Activated naive CD8-positive, alpha-beta T cell treated with anti-CD3 and anti-CD28 coated beads, Interleukin-2, amount 50 U/mL, for 24 hours (primary cell): ENCODE data around the gene IFIT2.
A peak's percentile ranks its signal among the peaks of the same experiment; 100 is the strongest.

Source experiments
- ATAC-seq: fragments of 150-1000 bp; cut with Tn5 transposase; one replicate; pipeline ENCODE4 v1.10.0; 2021
- DNase-seq: peaks from one replicate; pipeline ENCODE4 v3.0.0; 2021
- H3K27ac Mint-ChIP-seq: one replicate; pipeline ENCODE4 v1.8.0; 2021; ENCODE audit warnings: mild to moderate bottlenecking, mixed read lengths
- H3K27me3 Mint-ChIP-seq: one replicate; pipeline ENCODE4 v1.8.0; 2021; ENCODE audit warnings: mixed read lengths
- H3K36me3 Mint-ChIP-seq: one replicate; pipeline ENCODE4 v1.8.0; 2021; ENCODE audit warnings: low read depth, mixed read lengths
- H3K4me1 Mint-ChIP-seq: one replicate; pipeline ENCODE4 v1.8.0; 2021; ENCODE audit warnings: mixed read lengths
- H3K4me3 Mint-ChIP-seq: one replicate; pipeline ENCODE4 v1.8.0; 2021; ENCODE audit warnings: mild to moderate bottlenecking, moderate library complexity, mixed read lengths
- H3K9me3 Mint-ChIP-seq: one replicate; pipeline ENCODE4 v1.8.0; 2021; ENCODE audit warnings: mixed read lengths

Gene IFIT2

GRCh38 chr10:89332123-89332633 is 30.3 kb downstream of the IFIT2 start:
- DNase-seq (no peak), ATAC-seq (peak; percentile 60)
- H3K4me1 Mint-ChIP-seq, result peaks cover 87% of the 10 kb centered on the region

GRCh38 chr10:89335226-89335625 is 33.4 kb downstream of the IFIT2 start:
- H3K27ac Mint-ChIP-seq, result no peak overlapping the region
- H3K4me3 Mint-ChIP-seq, result no peak overlapping the region
- ATAC-seq, result no peak
- H3K4me1 Mint-ChIP-seq, result peaks cover 65% of the 10 kb centered on the region
- no peak for DNase-seq
- peaks cover 14% of the 10 kb centered on the region for H3K36me3 Mint-ChIP-seq
- peaks cover 14% of the 10 kb centered on the region for H3K27me3 Mint-ChIP-seq
- no peaks in the 10 kb centered on the region for H3K9me3 Mint-ChIP-seq

More at GRCh38 chr10:89332123-89332633, 30.3 kb downstream of the IFIT2 start:
- H3K36me3 Mint-ChIP-seq, result no peaks in the 10 kb centered on the region
- no peaks in the 10 kb centered on the region for H3K9me3 Mint-ChIP-seq
- peak overlapping the region; percentile 62 for H3K4me3 Mint-ChIP-seq
- peaks cover 22% of the 10 kb centered on the region for H3K27me3 Mint-ChIP-seq
- peak overlapping the region; percentile 78 for H3K27ac Mint-ChIP-seq

- H3K4me3 Mint-ChIP-seq, result no peak overlapping the region
- peaks cover 55% of the 10 kb centered on the region for H3K4me1 Mint-ChIP-seq
- ATAC-seq (no peak), DNase-seq (no peak)
- no peaks in the 10 kb centered on the region for H3K9me3 Mint-ChIP-seq
- H3K27me3 Mint-ChIP-seq, result peaks cover 14% of the 10 kb centered on the region
- no peak overlapping the region for H3K27ac Mint-ChIP-seq
- H3K36me3 Mint-ChIP-seq, result peaks cover 18% of the 10 kb centered on the region
These were observed 34.4 kb downstream of the IFIT2 start for GRCh38 chr10:89336241-89336640.

GRCh38 chr10:89337484-89337883 is 35.6 kb downstream of the IFIT2 start:
- Mint-ChIP-seq H3K27ac (no peak overlapping the region), H3K4me3 (no peak overlapping the region), H3K9me3 (no peaks in the 10 kb centered on the region), H3K27me3 (peaks cover 14% of the 10 kb centered on the region), H3K4me1 (peaks cover 43% of the 10 kb centered on the region), H3K36me3 (peaks cover 18% of the 10 kb centered on the region)
- ATAC-seq (peak; percentile 51), DNase-seq (peak; percentile 22)

GRCh38 chr10:89338713-89339112 is 36.9 kb downstream of the IFIT2 start:
- Mint-ChIP-seq H3K27me3 (peaks cover 14% of the 10 kb centered on the region), H3K27ac (no peak overlapping the region)
- ATAC-seq, result no peak

GRCh38 chr10:89339875-89340274 is 38.0 kb downstream of the IFIT2 start:
- no peak for ATAC-seq
- peaks cover 21% of the 10 kb centered on the region for H3K4me1 Mint-ChIP-seq
- H3K27me3 Mint-ChIP-seq, result peaks cover 11% of the 10 kb centered on the region
- H3K9me3 Mint-ChIP-seq, result no peaks in the 10 kb centered on the region
- no peak overlapping the region for H3K4me3 Mint-ChIP-seq
- H3K36me3 Mint-ChIP-seq, result peaks cover 18% of the 10 kb centered on the region
- DNase-seq, result no peak
- no peak overlapping the region for H3K27ac Mint-ChIP-seq

More at GRCh38 chr10:89338713-89339112, 36.9 kb downstream of the IFIT2 start:
- DNase-seq, result no peak
- peaks cover 30% of the 10 kb centered on the region for H3K4me1 Mint-ChIP-seq
- H3K9me3 Mint-ChIP-seq, result no peaks in the 10 kb centered on the region
- H3K36me3 Mint-ChIP-seq, result peaks cover 18% of the 10 kb centered on the region
- no peak overlapping the region for H3K4me3 Mint-ChIP-seq

- Mint-ChIP-seq H3K36me3 (peaks cover 18% of the 10 kb centered on the region), H3K9me3 (no peaks in the 10 kb centered on the region), H3K4me3 (no peak overlapping the region), H3K4me1 (peaks cover 15% of the 10 kb centered on the region), H3K27ac (no peak overlapping the region), H3K27me3 (peaks cover 2% of the 10 kb centered on the region)
- no peak for DNase-seq
- ATAC-seq, result no peak
These were observed 39.8 kb downstream of the IFIT2 start for GRCh38 chr10:89341649-89342048.

GRCh38 chr10:89342206-89342958 is 40.5 kb downstream of the IFIT2 start:
- peaks cover 18% of the 10 kb centered on the region for H3K36me3 Mint-ChIP-seq
- ATAC-seq (no peak), DNase-seq (no peak)
- H3K9me3 Mint-ChIP-seq, result no peaks in the 10 kb centered on the region
- peaks cover 8% of the 10 kb centered on the region for H3K4me1 Mint-ChIP-seq
- peaks cover 2% of the 10 kb centered on the region for H3K27me3 Mint-ChIP-seq
- H3K4me3 Mint-ChIP-seq, result no peak overlapping the region
- no peak overlapping the region for H3K27ac Mint-ChIP-seq

GRCh38 chr10:89343089-89343767 is 41.4 kb downstream of the IFIT2 start:
- Mint-ChIP-seq H3K4me3 (no peak overlapping the region), H3K9me3 (no peaks in the 10 kb centered on the region), H3K27me3 (peaks cover 2% of the 10 kb centered on the region), H3K4me1 (peaks cover 10% of the 10 kb centered on the region), H3K27ac (no peak overlapping the region), H3K36me3 (peaks cover 18% of the 10 kb centered on the region)
- no peak for ATAC-seq
- DNase-seq, result no peak

GRCh38 chr10:89344156-89344555 is 42.3 kb downstream of the IFIT2 start:
- Mint-ChIP-seq H3K4me3 (no peak overlapping the region), H3K27me3 (peaks cover 2% of the 10 kb centered on the region), H3K4me1 (peaks cover 11% of the 10 kb centered on the region), H3K36me3 (peaks cover 10% of the 10 kb centered on the region), H3K27ac (no peak overlapping the region), H3K9me3 (no peaks in the 10 kb centered on the region)
- DNase-seq (no peak), ATAC-seq (no peak)

- peaks cover 3% of the 10 kb centered on the region for H3K36me3 Mint-ChIP-seq
- H3K9me3 Mint-ChIP-seq, result no peaks in the 10 kb centered on the region
- no peak overlapping the region for H3K27ac Mint-ChIP-seq
- ATAC-seq, result no peak
- no peak for DNase-seq
- peaks cover 14% of the 10 kb centered on the region for H3K4me1 Mint-ChIP-seq
- no peak overlapping the region for H3K4me3 Mint-ChIP-seq
- H3K27me3 Mint-ChIP-seq, result peaks cover 9% of the 10 kb centered on the region
These were observed 43.6 kb downstream of the IFIT2 start for GRCh38 chr10:89345367-89346000.

- no peaks in the 10 kb centered on the region for H3K9me3 Mint-ChIP-seq
- no peak overlapping the region for H3K4me3 Mint-ChIP-seq
- DNase-seq, result no peak
- H3K27me3 Mint-ChIP-seq, result peaks cover 9% of the 10 kb centered on the region
- H3K27ac Mint-ChIP-seq, result no peak overlapping the region
- peaks cover 23% of the 10 kb centered on the region for H3K4me1 Mint-ChIP-seq
- H3K36me3 Mint-ChIP-seq, result no peaks in the 10 kb centered on the region
- no peak for ATAC-seq
These were observed 44.8 kb downstream of the IFIT2 start for GRCh38 chr10:89346405-89347254.

GRCh38 chr10:89347701-89348457 is 46.0 kb downstream of the IFIT2 start:
- Mint-ChIP-seq H3K4me1 (peaks cover 31% of the 10 kb centered on the region), H3K9me3 (no peaks in the 10 kb centered on the region), H3K27ac (no peak overlapping the region), H3K27me3 (peaks cover 12% of the 10 kb centered on the region), H3K4me3 (no peak overlapping the region), H3K36me3 (no peaks in the 10 kb centered on the region)
- ATAC-seq (no peak), DNase-seq (no peak)
